ENCODE data around the gene SLC40A1.

Gene SLC40A1

GRCh38 chr2:189595417-189595816 is 14.8 kb upstream of the SLC40A1 start:
- DNase-seq, result no peak

- DNase-seq, result no peak
These were observed 13.7 kb upstream of the SLC40A1 start for GRCh38 chr2:189594305-189594704.

GRCh38 chr2:189593115-189593514 is 12.5 kb upstream of the SLC40A1 start:
- DNase-seq, result no peak

DNA sequence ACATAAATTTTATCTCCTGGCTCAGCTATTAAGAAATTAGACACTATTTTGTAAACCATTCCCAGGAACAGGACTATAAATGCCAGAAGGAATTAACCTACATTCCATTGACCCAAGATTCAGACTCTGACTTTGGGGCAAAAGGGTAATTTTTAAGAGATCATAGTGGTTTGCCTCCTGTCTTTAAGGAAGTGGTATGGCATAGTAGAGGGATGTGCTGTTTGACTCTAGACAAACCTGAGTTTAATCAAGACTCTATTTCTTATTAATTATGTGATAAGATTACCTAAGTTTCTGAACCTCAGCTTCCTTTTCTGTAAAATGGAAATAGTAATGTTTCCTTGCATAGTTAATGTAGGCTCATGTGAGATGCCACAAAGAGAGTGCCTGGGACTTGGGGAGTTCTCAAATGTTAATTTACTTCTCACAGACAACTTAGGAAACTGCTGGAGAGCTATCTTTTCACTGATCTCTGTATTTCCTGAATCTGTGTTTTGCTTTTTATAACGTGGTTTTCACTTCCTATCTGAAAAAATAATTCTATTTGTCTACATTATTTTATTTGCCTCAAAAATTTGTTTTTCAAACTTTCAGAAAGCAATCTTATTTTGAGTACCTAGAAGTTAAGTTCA is 11.9 kb upstream of the SLC40A1 start:
- no peak for DNase-seq

- DNase-seq, result no peak
These were observed 7.2 kb upstream of the SLC40A1 start for GRCh38 chr2:189587780-189588179.

DNA sequence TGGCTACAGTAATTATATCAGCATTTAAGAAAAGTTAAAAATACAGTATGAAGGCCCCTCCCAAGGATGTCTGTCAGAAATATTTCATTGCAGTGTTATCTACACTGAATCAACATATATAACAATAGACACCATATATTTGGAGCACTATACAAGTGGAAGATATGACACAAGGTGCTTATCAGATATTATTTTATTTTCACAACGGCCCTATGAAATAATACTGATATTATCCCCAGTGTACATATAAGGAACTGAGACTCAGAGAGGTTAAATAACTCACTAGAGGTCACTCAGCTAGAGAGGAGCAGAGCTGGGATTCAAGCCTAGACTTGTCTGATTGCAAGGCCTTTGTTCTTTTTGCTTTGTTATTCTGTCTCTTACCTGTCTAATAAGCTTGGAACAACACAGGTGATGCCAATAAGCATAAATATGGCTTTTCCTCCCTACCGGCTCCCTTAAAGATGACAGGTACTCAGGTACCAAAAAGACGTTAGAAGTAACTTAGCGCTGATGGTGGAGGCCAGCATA is 4.7 kb upstream of the SLC40A1 start:
- no peak for DNase-seq

GRCh38 chr2:189584686-189585085 is 4.1 kb upstream of the SLC40A1 start:
- DNase-seq, result no peak

GRCh38 chr2:189583227-189584198 is 2.9 kb upstream of the SLC40A1 start:
- DNase-seq, result no peak

- DNase-seq, result no peak
These were observed 2.2 kb upstream of the SLC40A1 start for GRCh38 chr2:189582809-189583192.

GRCh38 chr2:189582140-189582808 is 1.7 kb upstream of the SLC40A1 start:
- DNase-seq, result no peak

- DNase-seq, result no peak
These were observed 961 bp upstream of the SLC40A1 start for GRCh38 chr2:189581354-189582139.

DNA sequence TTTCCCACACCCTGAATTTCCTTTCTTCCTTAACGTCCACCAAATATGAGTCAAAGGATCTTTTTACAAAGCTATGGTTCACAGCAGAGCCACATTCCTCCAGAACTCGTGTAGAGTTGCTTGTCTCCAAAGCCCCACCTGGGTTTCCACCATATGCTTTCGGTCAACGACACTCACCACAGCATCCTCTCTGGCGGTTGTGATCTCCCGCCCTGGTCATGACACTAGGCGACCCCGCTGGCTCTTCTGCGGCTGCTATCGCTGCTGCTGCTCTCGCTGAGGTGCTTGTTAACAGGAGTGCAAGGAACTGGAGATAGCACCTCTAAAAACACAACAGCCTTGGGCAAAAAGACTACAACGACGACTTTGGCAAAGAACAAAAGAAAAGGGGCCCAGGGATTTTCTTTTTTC is 340 bp downstream of the SLC40A1 start:
- no peak for DNase-seq

DNA sequence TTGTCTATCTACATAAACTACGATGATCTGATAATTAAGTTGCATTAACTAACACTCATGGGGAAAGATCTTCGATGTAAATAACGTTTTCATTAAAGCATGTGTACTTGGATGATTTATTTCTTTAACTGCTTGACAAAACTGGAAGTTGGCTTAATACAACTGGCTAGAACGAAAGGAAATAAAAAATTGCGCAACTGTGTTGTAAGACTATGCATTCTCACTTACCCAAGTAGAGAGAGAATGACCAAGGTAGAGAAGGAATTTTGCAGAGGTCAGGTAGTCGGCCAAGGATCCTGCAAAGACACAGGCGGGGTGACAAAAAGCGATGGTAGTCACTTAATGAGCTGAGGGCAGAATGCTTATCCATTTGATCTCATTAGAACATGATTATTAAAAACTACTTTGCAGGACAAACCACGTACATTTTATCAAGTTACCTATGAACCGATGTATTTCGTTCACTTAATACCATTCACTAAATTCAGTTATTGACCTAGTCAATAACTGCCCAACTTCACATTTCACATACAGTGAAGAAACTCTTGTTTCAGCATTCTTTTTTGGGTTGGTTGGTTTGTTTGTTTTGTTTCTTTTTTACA is 900 bp downstream of the SLC40A1 start:
- no peak for DNase-seq

GRCh38 chr2:189578272-189578950 is 2.2 kb downstream of the SLC40A1 start:
- no peak for DNase-seq

DNA sequence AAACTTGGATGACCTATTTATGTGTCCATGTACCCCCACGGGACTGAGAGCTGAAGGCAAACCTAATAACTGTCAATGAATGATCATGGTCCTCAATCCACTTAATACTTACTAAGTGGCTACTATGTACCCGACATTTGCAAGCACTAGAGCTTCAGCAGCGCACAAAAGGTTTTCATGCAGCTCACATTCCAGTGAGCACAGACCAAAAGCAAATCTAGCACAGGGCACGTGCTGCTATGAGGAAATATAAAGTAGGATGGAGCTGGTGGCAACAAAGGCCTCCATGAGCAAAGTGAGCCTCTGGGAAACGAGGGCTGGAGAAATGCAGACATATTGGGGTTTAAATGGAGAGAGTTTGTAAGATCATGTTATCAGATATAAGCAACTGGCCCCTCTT is 3.5 kb downstream of the SLC40A1 start:
- DNase-seq, result no peak

GRCh38 chr2:189576396-189576795 is 4.2 kb downstream of the SLC40A1 start:
- DNase-seq, result no peak

- DNase-seq, result no peak
These were observed 5.7 kb downstream of the SLC40A1 start for GRCh38 chr2:189574793-189575475.

- no peak for DNase-seq
These were observed 10.0 kb downstream of the SLC40A1 start for GRCh38 chr2:189570570-189571031.

DNA sequence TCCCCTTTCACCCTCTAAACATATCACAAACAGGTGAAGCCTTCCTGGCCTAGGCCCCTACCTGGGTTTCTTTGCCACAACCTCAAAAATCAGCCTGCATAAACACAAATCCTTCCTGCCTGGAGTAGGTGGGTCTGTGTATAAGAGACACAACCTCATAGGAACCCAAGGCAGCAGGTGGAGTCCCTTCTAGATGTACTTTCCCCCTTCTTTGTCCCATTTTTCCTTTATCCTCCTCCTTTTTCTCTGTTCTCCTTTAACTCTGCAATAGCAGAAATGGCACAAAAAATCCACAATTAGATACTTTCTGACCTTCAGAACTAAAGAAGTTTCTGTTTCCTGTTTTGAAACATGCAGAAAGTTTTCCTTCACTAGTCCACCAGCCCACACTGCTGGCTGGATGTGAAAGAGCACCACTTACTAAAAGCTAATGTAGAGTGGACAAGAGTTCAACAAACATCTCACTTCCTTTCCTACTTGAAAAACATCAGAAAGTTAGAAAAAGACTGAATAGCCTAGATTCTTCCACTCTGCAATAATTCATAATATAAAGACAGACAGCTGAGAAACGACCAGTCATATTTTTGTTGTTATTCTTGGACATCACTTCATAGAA is 11.2 kb downstream of the SLC40A1 start:
- no peak for DNase-seq

DNA sequence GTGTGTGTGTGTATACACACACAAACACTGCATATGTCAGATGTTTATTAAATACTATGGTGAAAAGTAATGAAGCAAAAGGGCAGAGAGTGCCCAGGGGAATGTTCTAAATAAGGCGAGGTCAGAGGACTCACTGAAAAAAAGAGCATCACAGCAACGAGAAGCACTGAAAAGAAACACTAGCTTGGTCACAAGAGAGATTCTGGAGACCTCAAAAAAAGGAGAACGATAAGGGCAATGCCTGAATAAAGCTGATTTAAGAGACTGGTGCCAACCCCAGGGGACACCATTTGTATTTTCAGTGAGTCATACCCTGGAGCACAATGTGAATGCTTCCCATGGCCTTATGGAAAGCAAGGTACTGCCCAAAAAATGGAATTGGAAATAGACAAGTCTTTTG is 14.5 kb downstream of the SLC40A1 start:
- DNase-seq, result peak in 1 of 2 experiments; percentile 7

All from NCI-H446 (cell line).